ENCODE measurements around the gene THADA.
A peak's percentile ranks its signal among the peaks of the same experiment; 100 is the strongest.

The THADA gene

GRCh38 chr2:43227830-43228281, 368.0 kb downstream of the THADA start:
- no peak for ATAC-seq (replicated peaks)
- DNase-seq, result no peak
- peaks cover 19 to 47% of the 10 kb centered on the region in 2 donors for H3K36me3 Mint-ChIP-seq

GRCh38 chr2:43226955-43227829, 368.6 kb downstream of the THADA start:
- peaks cover 22 to 73% of the 10 kb centered on the region in 2 donors for H3K4me1 Mint-ChIP-seq
- DNase-seq, result peak; percentile 56
- peaks cover 0 to 4% of the 10 kb centered on the region in 2 donors for H3K27me3 Mint-ChIP-seq
- H3K27ac Mint-ChIP-seq, result peak overlapping the region; percentile 97
- no peaks in the 10 kb centered on the region for H3K9me3 Mint-ChIP-seq
- ATAC-seq (replicated peaks), result peak; percentile 24 to 29
- H3K4me3 Mint-ChIP-seq, result peak overlapping the region; percentile 89 to 94
- H3K36me3 Mint-ChIP-seq, result peaks cover 19 to 42% of the 10 kb centered on the region in 2 donors

More at GRCh38 chr2:43227830-43228281, 368.0 kb downstream of the THADA start:
- H3K4me1 Mint-ChIP-seq, result peaks cover 16 to 73% of the 10 kb centered on the region in 2 donors
- peak overlapping the region; percentile 93 for H3K27ac Mint-ChIP-seq
- H3K9me3 Mint-ChIP-seq, result no peaks in the 10 kb centered on the region
- H3K4me3 Mint-ChIP-seq, result peak overlapping the region; percentile 89 to 90
- H3K27me3 Mint-ChIP-seq, result peaks cover 0 to 4% of the 10 kb centered on the region in 2 donors

GRCh38 chr2:43226558-43226954, 369.3 kb downstream of the THADA start, which contains the start of gene ZFP36L2:
ZFP36L2 (minus strand) TSS chr2:43226606; CDS start chr2:43226315, 291 bp downstream.
- H3K9me3 Mint-ChIP-seq, result no peaks in the 10 kb centered on the region
- H3K27me3 Mint-ChIP-seq, result peaks cover 0 to 4% of the 10 kb centered on the region in 2 donors
- peaks cover 27 to 76% of the 10 kb centered on the region in 2 donors for H3K4me1 Mint-ChIP-seq
- peak within 1 kb of the TSS; percentile 99 for H3K27ac Mint-ChIP-seq
- peak; percentile 93 for DNase-seq
- peaks cover 21 to 47% of the 10 kb centered on the region in 2 donors for H3K36me3 Mint-ChIP-seq
- peak within 1 kb of the TSS; percentile 89 to 94 for H3K4me3 Mint-ChIP-seq
- peak; percentile 74 to 80 for ATAC-seq (replicated peaks)

- DNase-seq, result peak; percentile 87
- peaks cover 20 to 43% of the 10 kb centered on the region in 2 donors for H3K36me3 Mint-ChIP-seq
- ATAC-seq (replicated peaks), result peak; percentile 47 to 55
Observed at GRCh38 chr2:43225788-43226557, 369.9 kb downstream of the THADA start.

GRCh38 chr2:43225093-43225787, 370.6 kb downstream of the THADA start:
- H3K36me3 Mint-ChIP-seq, result peaks cover 19 to 38% of the 10 kb centered on the region in 2 donors
- H3K27me3 Mint-ChIP-seq, result peaks cover 0 to 4% of the 10 kb centered on the region in 2 donors
- peaks cover 36 to 81% of the 10 kb centered on the region in 2 donors for H3K4me1 Mint-ChIP-seq
- peak overlapping the region; percentile 89 to 94 for H3K4me3 Mint-ChIP-seq
- H3K9me3 Mint-ChIP-seq, result no peaks in the 10 kb centered on the region
- H3K27ac Mint-ChIP-seq, result peak overlapping the region; percentile 99
- ATAC-seq (replicated peaks) (no peak), DNase-seq (peak; percentile 53)

More at GRCh38 chr2:43225788-43226557, 369.9 kb downstream of the THADA start:
- H3K27me3 Mint-ChIP-seq, result peaks cover 0 to 4% of the 10 kb centered on the region in 2 donors
- no peaks in the 10 kb centered on the region for H3K9me3 Mint-ChIP-seq
- peak overlapping the region; percentile 99 for H3K27ac Mint-ChIP-seq
- H3K4me3 Mint-ChIP-seq, result peak overlapping the region; percentile 89 to 94
- peaks cover 32 to 76% of the 10 kb centered on the region in 2 donors for H3K4me1 Mint-ChIP-seq

- DNase-seq (peak; percentile 42), ATAC-seq (replicated peaks) (no peak)
- Mint-ChIP-seq H3K4me3 (peak overlapping the region; percentile 89 to 94), H3K9me3 (no peaks in the 10 kb centered on the region), H3K36me3 (peaks cover 18 to 33% of the 10 kb centered on the region in 2 donors), H3K27me3 (peaks cover 0 to 4% of the 10 kb centered on the region in 2 donors), H3K4me1 (peaks cover 39 to 84% of the 10 kb centered on the region in 2 donors), H3K27ac (peak overlapping the region; percentile 99)
Observed at GRCh38 chr2:43224571-43225092, 371.2 kb downstream of the THADA start.

GRCh38 chr2:43224131-43224570, 371.7 kb downstream of the THADA start:
- no peaks in the 10 kb centered on the region for H3K9me3 Mint-ChIP-seq
- peaks cover 39 to 84% of the 10 kb centered on the region in 2 donors for H3K4me1 Mint-ChIP-seq
- peak overlapping the region; percentile 89 to 94 for H3K4me3 Mint-ChIP-seq
- DNase-seq (peak; percentile 66), ATAC-seq (replicated peaks) (no peak)
- peaks cover 16 to 30% of the 10 kb centered on the region in 2 donors for H3K36me3 Mint-ChIP-seq
- peak overlapping the region; percentile 99 for H3K27ac Mint-ChIP-seq
- peaks cover 0 to 4% of the 10 kb centered on the region in 2 donors for H3K27me3 Mint-ChIP-seq

GRCh38 chr2:43223521-43224001, 372.3 kb downstream of the THADA start:
- no peaks in the 10 kb centered on the region for H3K9me3 Mint-ChIP-seq
- peak overlapping the region; percentile 89 to 94 for H3K4me3 Mint-ChIP-seq
- ATAC-seq (replicated peaks) (no peak), DNase-seq (no peak)
- H3K27ac Mint-ChIP-seq, result peak overlapping the region; percentile 99
- H3K4me1 Mint-ChIP-seq, result peaks cover 41 to 84% of the 10 kb centered on the region in 2 donors
- H3K27me3 Mint-ChIP-seq, result peaks cover 0 to 4% of the 10 kb centered on the region in 2 donors
- H3K36me3 Mint-ChIP-seq, result peaks cover 16 to 30% of the 10 kb centered on the region in 2 donors

GRCh38 chr2:43222475-43223309, 373.1 kb downstream of the THADA start:
- Mint-ChIP-seq H3K27me3 (peaks cover 0 to 4% of the 10 kb centered on the region in 2 donors), H3K36me3 (peaks cover 16 to 28% of the 10 kb centered on the region in 2 donors), H3K4me1 (peaks cover 40 to 84% of the 10 kb centered on the region in 2 donors), H3K4me3 (peak overlapping the region; percentile 86 to 96), H3K27ac (peak overlapping the region; percentile 98), H3K9me3 (no peaks in the 10 kb centered on the region)
- no peak for ATAC-seq (replicated peaks)
- DNase-seq, result no peak

GRCh38 chr2:43221763-43222474, 373.9 kb downstream of the THADA start:
- Mint-ChIP-seq H3K27me3 (peaks cover 0 to 4% of the 10 kb centered on the region in 2 donors), H3K9me3 (no peaks in the 10 kb centered on the region), H3K4me3 (peak overlapping the region; percentile 86 to 96), H3K27ac (peak overlapping the region; percentile 98), H3K36me3 (peaks cover 16 to 26% of the 10 kb centered on the region in 2 donors), H3K4me1 (peaks cover 40 to 81% of the 10 kb centered on the region in 2 donors)
- ATAC-seq (replicated peaks), result no peak
- no peak for DNase-seq

- Mint-ChIP-seq H3K4me3 (peak overlapping the region; percentile 86 to 96), H3K36me3 (peaks cover 16 to 26% of the 10 kb centered on the region in 2 donors), H3K27ac (peak overlapping the region; percentile 98), H3K9me3 (no peaks in the 10 kb centered on the region), H3K27me3 (peaks cover 0 to 4% of the 10 kb centered on the region in 2 donors), H3K4me1 (peaks cover 40 to 81% of the 10 kb centered on the region in 2 donors)
- ATAC-seq (replicated peaks) (no peak), DNase-seq (no peak)
Observed at GRCh38 chr2:43221124-43221762, 374.6 kb downstream of the THADA start.
